GM21717 (cell line): Measurements from ENCODE around the gene CRB1.

Experiments
- ATAC-seq: cut with Tn5 transposase; IDR thresholded peaks from one replicate; pipeline ENCODE4 v1.9.1; 2021; ENCODE audit warnings: mild to moderate bottlenecking, moderate library complexity; ENCODE audit not compliant: unreplicated experiment

Gene CRB1

DNA sequence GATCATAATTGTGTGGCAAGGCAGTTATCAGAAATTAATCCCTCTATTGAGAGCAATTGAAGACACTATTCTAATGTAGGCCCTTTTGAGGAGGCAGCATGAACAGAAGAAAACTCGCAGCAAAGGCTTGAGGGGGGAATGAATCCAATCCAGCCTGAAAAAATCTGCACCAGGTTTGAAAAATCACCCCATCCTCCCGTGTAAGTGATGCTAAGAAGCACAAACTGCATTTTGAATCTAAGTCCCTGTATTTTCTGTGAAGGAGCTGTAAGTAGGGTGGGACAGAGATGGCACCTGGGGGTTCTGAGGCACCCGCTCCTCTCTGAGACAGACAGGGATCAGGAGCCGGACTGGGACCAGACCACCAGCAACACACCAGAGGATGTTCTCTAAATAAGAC, at the start of gene CRB1:
Gene CRB1, plus strand, starts transcription at position 241 of the 400 bp plus-strand sequence. CDS start 161 bp downstream, outside the sequence.
- ATAC-seq: no peak

DNA sequence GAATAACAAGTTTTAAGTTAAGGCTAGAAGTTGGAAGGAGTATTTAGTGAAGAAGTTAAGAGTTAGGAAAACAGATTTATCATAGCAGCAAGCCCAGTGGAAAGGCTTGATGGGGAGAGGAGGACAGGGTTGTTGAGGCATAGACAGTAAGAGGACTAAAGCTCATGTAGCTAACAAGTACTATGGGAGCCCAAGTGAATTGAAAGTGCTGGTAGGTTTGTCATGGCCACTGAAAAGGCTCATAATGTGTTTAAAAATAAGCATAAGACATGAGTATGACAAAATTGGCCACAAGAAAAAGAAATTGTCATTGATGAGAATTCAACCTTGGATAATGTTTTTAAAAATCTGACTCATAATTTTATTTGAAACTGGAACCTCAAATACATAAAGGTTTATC, 49.2 kb upstream of the CRB1 start:
- no peak for ATAC-seq

DNA sequence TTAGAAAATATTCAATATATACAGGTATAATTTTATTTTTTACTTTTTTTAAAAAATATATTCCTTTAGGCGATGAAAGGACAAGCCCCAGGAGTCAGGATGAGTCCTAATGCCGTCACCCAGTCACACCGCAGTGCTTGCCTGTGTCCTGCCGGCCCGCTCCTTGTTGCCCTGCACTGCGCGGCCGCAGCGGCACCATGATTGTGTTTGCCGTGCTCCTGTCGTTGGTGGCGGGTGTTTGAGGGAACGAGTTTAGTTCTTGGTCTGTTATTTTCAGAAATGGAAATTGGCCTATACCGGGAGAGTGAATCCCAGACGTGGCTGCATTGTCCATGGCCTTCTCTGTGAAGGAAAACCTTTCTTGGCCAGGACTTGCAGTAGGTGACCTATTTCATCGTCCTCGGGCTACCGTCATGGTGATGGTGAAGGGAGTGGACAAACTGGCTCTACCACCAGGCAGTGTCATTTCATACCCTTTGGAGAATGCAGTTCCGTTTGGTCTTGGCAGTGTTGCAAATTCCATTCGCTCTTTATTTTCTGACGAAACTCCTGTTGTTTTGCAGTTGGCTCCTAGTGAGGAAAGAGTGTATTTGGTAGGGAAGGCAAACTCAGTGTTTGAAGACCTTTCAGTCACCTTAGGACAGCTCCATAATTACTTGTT, 45.9 kb upstream of the CRB1 start:
- no peak for ATAC-seq

DNA sequence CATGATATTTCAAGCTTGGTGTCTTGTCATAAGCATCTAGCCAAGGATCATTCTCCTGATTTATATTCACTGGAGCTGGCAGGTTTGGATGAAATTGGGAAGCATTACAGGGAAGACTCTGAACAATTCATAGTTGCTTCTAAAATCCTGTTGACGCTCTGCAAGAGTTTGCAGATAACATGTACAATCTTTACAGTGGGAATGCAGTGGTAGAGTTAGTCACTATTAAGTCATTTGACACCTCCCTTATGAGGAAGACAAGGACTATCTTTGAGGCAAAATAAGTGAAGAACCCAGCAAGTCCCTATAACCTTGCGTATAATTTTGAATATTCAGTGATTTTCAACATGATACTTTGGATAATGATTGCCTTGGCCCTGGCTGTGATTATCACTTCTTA, 45.3 kb upstream of the CRB1 start:
- no peak for ATAC-seq

DNA sequence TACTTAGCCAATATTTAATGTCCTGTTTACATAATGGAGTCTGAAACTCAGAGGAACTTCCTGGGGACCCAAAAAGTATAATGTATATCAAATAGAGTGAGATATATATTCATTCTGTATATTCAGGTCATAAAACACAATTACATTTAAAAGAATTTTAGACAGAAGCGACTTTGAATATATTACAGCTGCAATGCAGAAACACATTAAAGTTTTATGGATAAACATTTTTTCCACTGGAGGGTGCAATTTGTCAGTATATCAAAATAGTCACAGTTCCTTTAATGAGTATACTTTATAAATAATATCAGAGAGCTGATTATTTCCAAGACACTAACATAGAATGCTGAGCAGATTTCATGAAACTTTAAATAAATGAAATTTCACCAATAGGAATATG, 43.9 kb upstream of the CRB1 start:
- ATAC-seq: no peak

DNA sequence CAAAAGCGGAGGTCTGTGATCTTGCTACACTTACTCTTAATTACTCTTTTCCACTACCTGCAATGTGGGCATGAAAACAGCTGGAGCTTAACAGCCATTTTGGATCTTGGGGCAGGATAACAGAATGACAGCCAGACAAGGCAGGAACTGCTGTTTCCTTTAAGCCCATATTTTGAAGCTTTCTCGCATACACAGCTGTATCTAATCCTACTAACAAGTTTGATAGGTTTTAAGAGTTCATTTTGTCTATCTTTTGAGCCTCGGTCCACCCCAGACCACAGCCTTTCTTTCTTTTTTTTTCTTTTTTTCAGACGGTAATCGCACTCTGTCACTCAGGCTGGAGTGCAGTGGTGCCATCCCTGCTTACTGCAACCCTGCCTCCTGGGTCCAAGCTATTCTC, 42.4 kb upstream of the CRB1 start:
- no peak for ATAC-seq

DNA sequence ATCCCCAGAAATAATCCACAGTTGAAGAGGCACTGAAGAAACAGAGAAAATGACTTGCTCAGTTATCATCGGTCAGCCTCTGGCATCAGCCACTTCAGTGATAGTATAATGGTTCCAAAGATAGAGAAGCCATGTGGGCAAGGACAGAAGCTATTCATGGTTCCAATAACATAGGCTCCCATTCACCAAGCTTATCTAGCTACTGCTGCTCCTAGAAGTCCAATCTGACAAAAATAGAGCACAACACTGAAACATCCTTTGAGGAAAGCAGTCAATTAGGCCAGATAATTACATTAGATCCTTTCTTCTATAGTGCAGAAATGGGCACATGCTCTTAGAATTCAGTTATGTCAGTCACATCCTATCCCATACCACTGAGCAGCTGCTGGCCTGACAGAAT, 33.5 kb upstream of the CRB1 start:
- ATAC-seq: no peak

DNA sequence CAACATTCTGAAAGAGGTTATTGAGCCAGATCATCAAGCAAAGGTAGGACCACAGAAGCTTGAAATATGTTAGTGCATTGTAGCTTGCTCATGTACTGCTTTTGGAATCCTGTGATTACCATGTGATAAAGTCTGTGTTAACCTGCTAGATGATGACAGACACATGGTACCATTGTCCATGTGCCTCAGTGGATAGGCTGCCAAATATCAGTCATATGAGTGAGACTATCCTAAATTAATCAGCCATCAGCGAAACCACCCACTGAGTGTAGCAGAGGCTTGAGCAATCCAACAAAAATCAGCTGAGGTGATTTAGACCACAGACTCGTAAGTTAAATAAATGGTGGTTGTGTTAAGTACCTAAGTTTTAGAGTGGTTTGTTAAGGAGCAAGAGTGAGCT, 32.7 kb upstream of the CRB1 start:
- no peak for ATAC-seq

DNA sequence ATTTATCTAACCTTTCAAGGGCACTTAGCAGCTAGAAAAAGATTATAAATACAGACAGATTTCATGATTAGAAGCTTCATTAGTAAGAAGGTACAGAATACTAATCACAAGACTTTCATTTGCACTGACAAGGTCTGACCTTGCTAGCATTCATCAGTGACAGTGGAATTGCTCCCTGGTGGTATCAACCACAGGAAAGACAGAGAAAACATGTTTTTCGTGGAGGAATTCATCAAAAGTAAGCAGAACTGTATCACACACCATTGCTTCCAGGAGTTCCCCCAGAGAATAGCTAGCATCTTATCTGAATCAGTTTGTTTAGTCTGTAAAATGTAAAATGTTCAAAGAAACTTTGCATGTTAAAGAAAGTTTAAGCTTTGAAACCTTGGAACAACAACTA, 20.6 kb upstream of the CRB1 start:
- ATAC-seq: no peak

DNA sequence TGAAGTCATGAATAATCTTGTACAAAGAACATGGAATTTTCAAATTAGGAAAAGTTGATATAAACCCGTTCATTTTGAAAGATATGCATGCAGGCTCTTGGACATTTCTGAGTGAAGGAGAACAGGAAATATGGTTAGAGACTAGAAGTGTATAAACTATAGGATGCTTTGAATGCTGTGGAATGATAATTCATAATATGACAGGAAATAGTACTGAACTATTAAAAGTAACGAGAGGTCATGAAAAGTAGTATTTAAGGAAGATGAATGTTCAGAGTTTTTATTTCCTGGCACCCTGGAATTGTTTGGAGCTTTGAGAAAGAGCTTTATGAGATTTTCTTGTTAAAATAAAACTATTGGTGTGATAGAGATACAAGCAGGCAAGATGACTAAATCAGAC, 18.7 kb upstream of the CRB1 start:
- ATAC-seq: no peak

DNA sequence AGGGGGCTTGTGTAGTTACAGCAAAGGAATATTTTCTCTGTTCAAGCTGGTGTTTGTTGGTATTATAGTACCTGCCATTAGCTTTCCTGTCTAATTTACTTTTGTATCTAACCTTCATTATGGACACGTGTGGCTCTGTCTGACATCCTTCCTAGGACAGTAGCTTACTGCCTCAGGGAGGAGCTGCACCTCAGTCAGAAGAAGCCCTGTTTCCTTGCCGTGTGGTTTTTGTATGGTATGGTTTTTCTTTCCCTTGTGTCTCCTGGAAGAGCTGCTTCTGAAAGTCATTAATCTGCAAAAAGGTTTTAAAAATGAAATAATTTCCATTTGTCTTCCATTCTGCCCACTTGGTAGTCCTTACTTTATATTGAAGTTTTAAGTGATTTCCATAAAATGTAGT, 17.4 kb upstream of the CRB1 start:
- ATAC-seq: no peak

DNA sequence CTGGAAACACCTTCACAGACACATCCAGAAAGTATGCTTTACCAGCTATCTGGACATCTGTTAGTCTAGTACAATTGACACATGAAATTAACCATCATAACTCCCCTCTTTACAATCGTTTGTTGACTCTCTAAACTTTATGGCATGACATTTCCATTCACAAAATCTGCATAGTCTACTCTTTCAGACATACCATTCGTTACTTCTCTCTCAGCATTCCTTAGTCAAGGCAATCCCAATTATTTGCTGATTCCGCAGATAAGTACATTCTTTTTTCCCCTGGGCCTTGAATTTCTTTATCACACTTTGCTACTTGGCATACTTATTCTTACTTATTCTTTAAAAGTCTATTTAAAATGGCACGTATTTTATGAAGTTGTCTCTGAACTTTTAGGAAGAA, 15.1 kb upstream of the CRB1 start:
- no peak for ATAC-seq

DNA sequence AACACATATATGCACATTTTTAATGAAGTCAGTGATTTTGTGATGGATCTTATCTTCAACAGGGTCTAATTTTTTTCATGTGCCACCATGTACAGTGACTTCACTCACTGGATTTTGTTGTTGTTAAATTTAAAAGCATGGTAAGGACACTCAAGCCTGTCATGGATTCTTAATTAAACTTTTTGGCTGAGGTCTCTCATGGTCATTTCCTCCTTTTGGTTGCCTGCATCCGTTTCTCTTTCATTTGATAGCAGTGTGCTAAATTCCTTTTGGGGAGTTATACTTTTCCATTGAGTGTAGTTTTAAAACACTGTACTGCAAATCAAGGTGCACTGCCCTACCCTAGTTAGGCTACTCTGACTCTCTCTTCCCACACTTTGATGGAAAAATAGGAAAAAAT, 13.2 kb upstream of the CRB1 start:
- ATAC-seq: no peak

DNA sequence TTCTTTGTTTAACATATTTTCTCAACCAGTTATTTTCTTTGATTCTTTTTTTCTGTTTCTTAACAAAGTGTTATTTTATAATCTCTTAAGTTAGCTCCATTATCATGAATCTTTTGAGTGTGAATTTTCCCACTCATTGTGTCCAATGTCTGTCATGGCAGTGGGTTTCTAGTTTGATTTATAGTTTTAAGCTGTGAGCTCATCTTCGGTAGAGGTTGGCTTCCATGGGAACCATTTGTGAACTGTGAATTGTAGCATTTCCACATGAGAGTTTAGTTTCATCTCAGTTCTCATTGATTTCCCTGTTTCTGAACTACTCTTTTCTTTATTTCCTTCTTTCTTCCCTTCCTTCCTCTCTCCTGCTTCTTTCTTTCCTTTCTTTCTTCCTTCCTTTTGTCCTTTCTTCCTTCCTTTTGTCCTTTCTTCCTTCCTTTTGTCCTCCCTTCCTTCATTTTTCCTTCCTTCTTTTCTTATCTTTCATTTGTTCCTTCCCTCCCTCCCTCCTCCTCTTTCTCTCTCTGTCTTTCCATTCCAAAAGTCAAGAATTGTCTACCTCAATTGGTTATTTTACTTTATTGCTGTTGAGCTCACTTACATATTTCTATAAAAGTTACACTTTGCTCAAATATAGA, 3.0 kb upstream of the CRB1 start:
- no peak for ATAC-seq

DNA sequence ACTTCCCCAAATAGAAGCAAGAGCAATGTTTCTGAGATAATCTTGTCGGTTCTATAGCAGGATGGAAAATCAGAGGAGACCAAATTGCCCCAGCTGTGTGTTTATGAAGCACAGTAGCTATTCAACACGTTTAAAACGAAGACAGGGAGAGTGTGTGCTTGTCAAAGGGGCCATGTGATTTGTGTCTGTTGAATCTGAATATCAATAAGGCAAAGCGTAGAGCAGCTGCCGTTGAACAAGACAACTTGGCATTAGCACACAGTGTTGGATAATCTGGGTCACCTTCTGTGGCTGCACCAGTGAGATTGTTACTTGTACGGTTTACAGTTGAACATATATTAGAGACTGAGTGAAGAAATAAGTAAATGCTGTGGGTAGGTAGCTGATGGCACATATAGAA, 1.0 kb downstream of the CRB1 start:
- no peak for ATAC-seq

DNA sequence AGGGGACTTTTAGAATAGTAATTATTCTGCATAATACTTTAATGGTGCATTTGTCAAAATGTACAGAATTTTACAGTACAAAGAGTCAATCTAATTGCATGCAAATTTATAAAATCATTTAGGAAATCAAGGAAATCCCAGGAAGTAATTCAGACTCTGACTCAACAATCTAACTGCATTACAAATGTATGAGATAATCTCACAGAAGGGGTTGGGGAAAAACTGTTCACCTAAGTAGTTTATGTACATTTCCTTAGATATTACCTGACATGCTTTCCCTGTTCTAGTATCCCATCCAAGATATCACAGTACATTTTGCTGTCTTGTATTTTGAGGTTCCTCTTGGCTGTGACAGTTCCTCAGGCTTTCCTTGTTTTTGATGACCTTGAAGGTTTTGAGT, 4.7 kb downstream of the CRB1 start:
- no peak for ATAC-seq

DNA sequence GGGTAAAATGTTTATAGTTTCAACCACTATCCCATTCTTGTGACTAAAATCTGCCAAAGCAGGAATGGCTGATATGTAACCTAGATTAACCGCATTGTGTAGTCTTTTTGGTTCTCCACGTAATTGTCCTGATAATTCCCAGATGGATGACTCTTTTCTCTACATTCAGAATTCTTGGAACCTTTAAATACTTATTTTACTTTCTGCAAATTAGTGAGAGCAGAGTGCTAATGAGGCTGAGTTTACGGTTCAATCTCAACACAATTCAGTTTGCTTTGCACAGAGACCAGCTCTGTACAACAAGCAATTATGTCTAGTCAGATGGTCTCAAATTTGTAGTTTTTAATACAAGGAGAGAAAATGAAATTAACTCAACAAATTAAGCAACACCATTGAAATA, 9.1 kb downstream of the CRB1 start:
- no peak for ATAC-seq

DNA sequence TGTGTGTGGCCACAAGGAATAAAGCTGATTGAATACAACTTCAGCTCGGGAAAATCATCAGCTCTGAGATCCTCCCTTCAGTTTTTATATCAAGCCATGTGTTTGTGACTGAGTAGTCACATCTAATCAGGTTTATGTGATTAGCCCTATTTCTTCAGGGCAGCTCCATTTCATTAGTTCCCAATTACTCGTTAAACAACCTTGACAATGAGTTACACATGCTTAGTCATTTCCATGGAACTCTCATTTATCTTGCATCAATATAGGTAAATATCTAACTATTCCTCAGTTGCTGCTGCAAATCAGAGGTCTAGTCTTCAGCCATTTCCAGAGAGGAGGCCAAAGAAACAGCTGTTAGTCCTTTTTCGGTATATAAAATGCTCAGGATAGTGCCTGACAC, 16.3 kb downstream of the CRB1 start:
- ATAC-seq: no peak

DNA sequence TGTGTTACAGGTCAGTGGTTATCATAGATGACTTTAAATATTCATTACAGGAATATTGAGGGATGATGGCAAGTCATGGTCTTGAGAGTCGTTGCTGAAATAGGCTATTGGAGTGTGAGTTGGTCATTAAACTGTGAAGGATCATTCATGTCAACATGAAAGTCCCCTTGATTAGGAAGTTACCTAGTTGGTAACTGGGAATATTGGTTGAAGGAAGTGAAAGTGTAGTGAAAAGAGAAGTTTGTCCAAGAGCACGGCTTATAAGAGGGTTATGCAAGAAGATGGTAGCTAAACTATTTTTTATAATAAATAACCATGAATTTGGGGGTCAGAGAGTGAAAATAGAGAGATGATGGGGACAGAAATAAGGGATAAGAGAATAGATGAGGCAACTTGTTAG, 16.9 kb downstream of the CRB1 start:
- no peak for ATAC-seq

DNA sequence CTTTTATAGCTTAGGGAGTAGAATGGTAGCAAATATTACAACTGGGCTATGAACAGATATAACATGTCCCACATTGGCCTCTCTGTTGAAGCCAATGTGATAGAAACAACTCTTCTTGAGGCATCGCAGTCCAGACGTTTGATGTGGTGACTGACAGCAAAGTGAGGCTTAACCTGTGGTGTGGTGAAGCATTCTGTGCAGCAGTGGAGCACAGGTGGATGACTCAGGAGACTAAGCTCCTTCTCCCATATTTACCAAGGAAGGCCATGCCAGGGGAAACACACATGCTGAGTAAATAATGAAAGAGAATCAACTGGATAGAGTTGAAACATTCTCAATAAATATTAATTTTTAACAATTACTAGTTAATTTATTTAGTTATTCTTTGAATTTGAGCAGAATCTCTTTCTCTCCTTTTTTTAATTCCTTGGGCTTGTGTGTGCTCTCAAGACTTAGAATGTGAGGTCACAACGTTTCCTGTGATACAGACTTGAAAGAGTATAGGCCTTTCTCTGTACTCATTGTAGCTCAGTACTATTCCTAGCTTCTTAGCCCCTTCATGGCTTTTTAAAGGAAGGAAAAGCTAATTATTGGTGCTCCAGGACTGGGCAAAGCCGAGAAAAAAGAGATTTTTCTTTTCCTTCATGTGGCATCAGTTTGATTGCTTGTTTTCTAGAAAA, 17.6 kb downstream of the CRB1 start:
- no peak for ATAC-seq

DNA sequence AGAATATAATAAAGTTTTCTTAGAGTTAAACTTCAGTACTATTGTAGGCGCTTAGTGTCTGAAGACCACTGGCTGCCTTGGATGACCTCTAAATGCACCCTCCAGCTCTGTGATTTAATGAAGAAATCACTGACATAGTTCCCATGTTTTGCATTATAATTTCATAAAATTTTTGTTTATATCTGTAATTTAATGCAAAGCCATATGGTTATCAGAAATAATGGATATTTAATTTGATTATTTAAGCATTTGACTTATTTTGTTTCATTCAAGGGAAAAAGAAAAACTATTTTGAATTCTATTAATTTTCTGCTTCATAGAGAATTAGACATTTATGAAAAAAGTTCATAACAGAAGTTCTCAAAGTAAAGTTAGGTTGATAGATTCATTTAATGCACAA, 18.6 kb downstream of the CRB1 start:
- no peak for ATAC-seq

DNA sequence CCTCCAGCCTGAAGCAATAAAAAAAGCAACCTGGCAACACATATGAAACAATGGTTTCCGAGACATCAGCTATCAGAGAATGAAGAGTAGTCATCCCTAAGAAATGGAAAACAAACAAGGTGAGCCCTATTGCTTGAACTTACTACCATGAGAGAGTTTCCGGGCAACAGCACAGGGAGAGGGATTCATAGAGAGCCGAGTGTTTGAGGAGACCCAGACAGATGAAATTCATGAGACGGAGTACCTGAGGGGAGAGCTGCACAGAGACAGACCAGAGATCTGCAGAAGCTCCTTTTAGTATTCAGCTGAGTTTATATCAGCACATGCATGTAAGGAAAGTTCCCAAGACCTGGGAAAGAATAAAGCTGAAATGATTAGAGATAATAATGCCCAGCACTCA, 19.8 kb downstream of the CRB1 start:
- ATAC-seq: no peak

DNA sequence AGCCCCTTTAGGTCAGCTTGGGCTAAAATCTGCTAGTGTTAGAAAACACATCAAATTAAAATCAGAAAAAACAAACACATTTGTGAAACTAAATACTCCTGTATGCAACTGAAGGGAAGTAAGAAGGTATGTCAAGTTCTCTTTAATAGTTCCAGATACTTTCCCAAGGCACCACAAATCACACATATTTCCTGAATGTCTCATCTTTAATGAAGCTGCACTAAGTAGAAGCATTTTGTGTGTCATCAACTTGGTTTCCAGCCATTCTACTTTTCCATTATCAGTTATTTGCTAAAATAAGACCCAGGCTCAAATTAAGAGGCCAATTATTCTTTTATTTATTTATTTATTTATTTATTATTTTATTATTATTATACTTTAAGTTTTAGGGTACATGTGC, 34.7 kb downstream of the CRB1 start:
- no peak for ATAC-seq
